Upper lobe of left lung (tissue), 4 donors: ENCODE measurements around the gene UNC79.

Source experiments
- POLR2A ChIP-seq, 4 donors: fragments of 450-650 bp; IDR thresholded peaks; one replicate each; pipeline ENCODE4 v1.5.1; 2016 to 2017; ENCODE audit warnings: antibody characterized with exemption in 4 of 4, mild to moderate bottlenecking in 2 of 4
- POLR2AphosphoS5 ChIP-seq, 2 donors: sonication (generic); formaldehyde crosslinking; IDR thresholded peaks; one replicate each; pipeline ENCODE4 v1.5.1; 2017; ENCODE audit warnings: antibody characterized with exemption in 2 of 2
- TF ChIP-seq, protein P1 (sequence below), 6 experiments: fragments of 450-650 bp in 4 of 6; fragments of 200-600 bp in 2 of 6; sonication (generic) in 2 of 6; IDR thresholded peaks; one replicate each; pipeline ENCODE4 v1.5.1; 2016 to 2019; ENCODE audit warnings: antibody characterized with exemption in 6 of 6

DNA sequence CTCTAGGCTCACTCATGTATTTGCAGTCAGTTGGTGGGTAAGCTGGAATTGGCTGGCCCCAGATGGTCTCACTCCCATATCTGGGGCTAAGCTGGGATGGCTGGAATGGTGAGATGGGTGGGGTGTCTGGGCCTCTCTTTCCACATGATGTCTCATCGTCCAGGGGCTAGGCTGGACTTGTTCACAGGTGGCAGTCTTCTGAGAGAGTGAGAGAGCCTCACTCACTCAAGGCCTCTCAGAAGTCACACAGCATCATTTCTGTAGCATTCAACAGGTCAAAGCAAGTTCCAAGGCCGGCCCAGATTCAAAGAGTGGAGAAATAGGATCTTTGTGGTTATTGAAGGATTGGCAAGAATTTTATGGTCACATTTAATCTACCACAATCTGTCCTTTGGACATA lies 102.7 kb downstream of the UNC79 start:
- TF ChIP-seq, protein P1, sequence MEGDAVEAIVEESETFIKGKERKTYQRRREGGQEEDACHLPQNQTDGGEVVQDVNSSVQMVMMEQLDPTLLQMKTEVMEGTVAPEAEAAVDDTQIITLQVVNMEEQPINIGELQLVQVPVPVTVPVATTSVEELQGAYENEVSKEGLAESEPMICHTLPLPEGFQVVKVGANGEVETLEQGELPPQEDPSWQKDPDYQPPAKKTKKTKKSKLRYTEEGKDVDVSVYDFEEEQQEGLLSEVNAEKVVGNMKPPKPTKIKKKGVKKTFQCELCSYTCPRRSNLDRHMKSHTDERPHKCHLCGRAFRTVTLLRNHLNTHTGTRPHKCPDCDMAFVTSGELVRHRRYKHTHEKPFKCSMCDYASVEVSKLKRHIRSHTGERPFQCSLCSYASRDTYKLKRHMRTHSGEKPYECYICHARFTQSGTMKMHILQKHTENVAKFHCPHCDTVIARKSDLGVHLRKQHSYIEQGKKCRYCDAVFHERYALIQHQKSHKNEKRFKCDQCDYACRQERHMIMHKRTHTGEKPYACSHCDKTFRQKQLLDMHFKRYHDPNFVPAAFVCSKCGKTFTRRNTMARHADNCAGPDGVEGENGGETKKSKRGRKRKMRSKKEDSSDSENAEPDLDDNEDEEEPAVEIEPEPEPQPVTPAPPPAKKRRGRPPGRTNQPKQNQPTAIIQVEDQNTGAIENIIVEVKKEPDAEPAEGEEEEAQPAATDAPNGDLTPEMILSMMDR (IDR thresholded peaks at IDR 0.05) = no peak
- TF ChIP-seq POLR2AphosphoS5 (IDR thresholded peaks at IDR 0.05) (no peak), POLR2A (IDR thresholded peaks at IDR 0.05) (no peak)
